Activated effector memory CD4-positive, alpha-beta T cell treated with Interleukin-2 at 50 U/mL for 16 hours (primary cell): ENCODE results near the gene AIFM3.
A peak's percentile ranks its signal among the peaks of the same experiment; 100 is the strongest.
"Not testable (repeated sequence)": the region's sequence is repeated elsewhere in the genome, so short reads cannot be mapped to it uniquely, and the experiment has no call there.

Source experiments
- DNase-seq: peaks from one replicate; pipeline ENCODE4 v3.0.0-alpha.2; 2020

AIFM3 gene

DNA sequence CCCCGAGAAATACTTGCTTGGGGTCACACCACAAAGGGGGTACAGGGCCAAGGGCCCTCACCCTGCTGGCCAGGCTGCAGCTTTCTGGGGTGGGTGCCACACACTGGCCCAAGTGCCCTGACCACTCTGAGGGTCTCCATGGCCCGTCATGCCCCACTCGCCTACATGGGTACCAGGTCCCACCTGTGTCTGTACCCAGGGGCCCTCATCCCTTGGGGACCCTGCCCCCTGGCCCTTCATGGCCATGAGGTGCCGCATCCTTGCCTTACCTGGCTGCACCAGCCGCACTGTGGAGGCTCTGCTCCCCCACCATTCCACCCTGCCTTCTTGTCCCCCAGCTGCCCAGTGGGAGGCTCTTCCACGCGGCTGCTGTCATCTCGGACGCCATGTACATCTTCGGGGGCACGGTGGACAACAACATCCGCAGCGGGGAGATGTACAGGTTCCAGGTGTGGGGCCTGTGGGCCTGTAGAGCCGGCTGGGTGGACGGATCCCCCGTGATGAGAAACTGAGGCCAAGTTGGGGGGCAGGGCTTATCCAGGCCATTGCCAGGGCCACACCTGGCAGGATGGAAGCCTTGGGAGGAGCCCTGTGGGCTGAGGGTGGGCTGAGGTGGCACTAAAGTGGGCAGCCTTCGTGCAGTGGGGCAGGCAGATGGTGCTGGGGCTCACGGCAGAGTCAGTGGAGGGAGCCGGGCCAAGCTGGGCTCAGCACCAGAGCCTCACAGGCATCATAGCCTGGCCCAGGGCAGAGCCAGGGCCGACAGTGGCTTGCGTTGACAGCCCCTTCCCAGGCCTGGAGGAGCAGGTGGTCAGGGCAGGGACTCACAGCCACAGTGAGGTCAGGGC is 25.6 kb downstream of the AIFM3 start:
- DNase-seq: no peak

DNA sequence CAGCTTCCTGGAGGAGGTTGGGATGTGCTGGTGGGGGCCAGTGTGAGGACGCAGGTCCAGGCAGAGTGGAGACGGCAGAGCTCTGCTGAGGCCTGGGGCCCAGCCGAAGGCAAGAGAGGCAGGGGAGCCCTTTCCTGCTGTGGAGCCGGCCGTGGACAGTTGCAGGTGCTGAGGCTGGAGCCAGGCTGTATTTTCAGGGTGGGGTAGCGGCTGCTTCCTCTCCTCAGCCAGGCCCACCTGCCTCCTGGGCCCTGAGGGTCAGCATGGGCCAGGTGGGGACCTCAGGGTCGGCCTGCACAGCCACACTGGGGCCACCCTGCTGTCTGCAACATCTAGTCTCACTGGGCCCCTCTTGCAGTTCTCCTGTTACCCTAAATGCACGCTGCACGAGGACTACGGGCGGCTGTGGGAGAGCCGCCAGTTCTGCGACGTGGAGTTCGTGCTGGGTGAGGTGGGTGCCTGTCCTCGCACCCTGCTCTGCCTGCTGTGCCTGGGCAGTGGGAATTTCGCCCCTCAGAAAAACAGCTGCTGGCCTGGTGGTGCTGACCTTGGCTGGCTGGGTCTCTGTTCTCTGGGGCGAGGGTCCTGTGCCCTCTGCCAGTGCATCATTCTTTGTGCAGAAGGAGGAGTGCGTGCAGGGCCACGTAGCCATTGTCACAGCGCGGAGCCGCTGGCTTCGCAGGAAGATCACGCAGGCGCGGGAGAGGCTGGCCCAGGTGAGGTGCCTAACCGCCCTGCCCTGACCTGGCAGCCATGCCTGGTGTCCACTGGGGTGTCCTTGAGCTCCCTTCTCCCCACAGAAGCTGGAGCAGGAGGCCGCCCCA is 26.5 kb downstream of the AIFM3 start:
- DNase-seq: no peak

DNA sequence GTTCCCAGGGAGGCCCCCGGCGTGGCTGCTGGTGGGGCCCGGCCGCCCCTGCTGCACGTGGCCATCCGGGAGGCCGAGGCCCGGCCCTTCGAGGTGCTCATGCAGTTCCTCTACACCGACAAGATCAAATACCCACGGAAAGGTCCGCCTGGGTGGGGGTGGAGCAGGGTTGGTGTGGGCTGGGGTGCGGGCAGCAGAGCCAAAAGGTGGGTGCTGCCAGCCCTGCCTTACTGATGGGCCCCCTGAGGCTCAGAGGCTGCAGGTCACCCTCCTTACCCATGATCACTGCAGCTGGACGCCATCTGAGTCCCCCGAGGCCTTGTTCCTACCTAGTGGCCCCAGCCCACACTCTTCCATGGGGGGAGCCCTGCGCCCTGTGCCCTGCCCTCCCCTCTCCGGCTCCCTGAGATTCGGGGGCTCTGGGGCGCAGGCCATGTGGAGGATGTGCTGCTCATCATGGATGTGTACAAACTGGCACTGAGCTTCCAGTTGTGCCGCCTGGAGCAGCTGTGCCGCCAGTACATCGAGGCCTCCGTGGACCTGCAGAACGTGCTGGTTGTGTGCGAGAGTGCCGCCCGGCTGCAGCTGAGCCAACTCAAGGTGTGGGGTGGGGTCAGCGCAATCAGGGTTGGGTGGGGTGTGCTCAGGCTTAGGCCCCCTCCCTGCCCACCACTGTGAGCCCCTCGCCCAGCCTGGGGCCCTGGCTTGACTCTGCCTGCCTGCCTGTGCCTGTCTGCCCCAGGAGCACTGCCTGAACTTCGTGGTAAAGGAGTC is 27.3 kb downstream of the AIFM3 start:
- no peak for DNase-seq

DNA sequence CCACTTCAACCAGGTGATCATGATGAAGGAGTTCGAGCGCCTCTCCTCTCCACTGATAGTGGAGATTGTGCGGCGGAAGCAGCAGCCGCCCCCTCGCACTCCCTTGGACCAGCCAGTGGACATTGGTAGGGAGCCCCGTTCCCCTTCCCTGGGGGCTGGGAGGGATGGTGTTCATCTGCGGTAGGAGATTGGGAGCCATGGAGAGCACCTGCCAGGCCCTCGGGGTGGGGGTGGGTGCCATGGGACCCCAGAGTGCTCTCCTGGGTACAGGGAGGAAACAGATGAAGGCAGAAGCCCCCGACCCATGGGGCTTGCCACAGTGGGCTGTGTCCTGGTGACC is 27.8 kb downstream of the AIFM3 start:
- DNase-seq: no peak

DNA sequence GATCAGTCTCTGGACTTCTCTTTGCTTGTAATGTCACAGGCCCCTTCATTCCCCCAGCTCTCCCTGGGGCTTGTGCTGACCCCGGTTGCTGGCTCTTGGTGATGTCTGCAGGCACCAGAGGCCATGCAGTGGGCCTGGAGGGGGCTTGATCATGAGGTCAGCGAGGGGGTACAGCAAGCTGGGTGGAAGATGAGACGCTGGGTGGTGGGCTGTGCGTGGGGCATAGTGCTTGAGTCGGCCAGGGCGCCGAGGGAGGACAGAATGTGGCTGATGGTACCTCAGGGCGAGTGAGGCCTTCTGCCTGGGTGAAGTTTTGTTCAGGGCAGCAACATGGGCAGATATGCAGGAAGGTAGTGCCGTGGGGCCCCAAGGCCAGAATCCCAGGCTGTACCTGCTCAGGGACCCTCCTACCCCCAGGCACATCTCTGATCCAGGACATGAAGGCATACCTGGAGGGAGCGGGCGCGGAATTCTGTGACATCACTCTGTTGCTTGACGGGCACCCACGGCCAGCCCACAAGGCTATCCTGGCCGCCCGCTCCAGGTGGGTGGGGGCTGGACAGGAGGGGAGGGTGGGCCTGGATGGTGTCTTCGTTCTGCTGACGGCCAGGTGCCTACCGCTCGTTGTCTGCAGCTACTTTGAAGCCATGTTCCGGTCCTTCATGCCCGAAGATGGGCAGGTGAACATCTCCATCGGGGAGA is 28.4 kb downstream of the AIFM3 start:
- no peak for DNase-seq

DNA sequence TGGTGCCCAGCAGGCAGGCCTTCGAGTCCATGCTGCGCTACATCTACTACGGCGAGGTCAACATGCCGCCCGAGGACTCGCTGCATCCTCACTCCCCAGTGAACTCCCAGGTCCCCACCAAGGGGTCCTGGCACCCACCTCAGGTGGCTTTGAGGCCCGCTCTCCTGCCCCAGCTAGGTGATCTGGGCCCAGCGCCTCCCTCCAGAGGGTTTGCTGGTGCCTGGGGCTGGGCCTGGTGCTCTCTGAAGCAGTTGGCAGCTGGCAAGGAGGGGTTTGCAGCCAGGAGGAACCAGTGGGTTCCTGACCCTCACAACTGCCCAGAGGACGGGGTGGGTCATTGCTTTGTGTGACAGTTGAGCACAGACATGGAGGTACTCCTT is 29.0 kb downstream of the AIFM3 start:
- DNase-seq: no peak

DNA sequence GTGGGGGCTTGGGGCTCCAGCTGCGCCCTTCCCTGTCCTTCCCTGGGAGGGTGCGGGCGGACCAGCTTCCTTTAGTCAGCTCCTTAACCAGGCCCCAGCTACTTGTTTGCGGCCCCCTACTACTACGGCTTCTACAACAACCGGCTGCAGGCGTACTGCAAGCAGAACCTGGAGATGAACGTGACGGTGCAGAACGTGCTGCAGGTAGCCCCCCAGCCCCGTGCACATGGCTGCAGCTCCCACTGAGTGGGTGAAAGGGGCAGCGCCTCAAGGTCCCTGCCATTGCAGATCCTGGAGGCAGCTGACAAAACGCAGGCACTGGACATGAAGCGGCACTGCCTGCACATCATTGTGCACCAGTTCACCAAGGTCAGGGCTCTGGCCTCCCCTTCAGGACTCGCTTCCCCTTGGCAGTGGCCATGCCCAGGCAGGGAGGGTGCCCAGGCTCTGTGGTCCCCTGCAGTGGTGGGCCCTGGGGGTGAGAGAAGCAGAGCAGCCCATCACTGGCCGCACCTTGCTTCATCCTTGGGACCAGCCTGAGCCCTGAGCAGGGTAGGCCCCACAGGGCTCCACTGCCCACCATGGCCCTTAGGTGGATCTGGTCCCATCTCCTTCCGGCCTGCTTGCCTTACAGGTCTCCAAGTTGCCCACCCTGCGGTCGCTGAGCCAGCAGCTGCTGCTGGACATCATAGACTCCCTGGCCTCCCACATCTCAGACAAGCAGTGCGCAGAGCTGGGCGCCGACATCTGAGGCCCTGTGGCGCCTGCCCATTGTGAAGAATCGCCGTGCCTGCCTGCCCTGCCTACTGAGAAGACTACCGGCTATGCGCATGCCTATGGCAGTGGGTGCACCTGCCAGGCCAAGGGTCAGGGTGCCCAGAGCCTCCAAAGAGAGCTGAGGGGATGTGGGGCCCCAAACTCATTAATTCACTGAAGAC is 29.8 kb downstream of the AIFM3 start:
- no peak for DNase-seq

DNA sequence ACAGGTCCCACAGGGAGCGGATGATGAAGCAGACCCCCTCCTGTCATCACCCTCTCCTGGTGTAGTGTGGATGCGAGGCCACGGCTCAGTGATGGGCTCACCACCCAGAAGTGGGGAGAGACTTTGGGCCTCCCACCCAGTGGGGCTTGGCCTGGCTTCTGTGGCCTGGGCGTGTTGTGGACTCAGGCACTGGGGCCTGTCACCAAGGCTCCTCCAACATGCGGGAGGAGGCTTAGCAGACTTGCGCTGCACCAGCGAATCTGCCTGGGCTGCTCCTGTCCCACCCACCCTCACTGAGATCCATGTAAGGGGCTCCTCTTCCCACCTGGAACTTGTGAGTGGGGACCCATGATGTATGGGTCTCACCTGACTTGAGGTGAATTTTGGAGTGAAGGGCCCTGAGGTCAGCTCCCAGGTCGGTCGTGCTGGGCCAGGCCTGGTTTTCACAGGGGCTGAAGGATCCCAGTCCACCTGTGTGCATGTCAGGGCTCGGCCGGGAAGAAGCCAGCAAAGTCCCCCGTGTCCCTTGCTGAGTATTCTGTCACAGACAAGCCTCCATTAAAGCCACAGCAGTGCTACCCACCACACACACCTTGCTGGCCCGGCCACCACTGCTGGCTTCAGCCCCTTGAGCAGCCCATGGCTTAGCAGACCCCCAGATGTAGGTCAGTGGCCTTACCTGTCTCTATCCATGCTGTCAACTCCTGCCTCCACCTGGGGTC is 30.6 kb downstream of the AIFM3 start:
- no peak for DNase-seq

DNA sequence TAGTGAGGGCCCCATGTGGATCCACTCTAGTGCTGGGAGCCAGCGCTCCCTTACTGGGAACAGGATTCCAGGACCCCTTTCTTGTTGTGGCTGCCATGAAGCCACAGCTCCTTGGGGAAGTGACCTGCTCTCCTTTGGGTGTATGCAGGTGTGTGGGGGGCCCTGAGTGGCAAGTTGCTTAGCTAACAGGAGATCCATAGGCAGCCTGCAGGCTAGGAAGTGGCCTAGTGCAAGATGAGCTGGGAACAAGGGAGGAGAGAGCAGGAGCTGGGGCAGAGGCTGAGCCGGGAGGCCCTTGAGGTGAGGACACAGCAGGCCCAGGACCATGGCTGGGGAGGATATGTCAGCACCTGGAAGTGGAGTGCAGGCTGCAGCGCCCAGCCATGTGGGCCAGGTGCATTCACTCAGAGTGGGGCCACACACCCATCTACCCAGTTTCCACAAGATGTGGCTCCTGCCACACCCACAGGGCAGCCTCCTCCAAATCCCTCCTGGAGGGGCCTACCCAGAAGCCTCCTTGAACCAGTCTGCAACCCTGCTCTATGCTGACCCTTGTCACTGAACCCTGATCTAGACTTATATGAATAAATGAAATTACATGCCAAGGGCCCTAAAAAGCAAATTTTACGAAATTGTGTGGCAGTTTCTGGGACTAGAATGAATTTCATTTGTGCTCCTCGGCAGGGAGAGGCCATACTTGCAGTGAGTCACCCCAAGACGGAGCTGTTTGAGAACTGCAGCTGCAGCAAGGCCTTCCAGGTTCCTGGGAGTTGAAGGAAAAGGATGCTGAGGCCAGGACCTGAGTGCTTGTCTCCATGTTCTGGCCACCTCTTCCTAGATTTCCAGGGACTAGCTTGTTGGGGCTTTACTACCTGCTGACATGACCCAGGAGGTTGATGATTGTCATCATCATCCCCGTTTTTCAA is 31.6 kb downstream of the AIFM3 start:
- DNase-seq: no peak

DNA sequence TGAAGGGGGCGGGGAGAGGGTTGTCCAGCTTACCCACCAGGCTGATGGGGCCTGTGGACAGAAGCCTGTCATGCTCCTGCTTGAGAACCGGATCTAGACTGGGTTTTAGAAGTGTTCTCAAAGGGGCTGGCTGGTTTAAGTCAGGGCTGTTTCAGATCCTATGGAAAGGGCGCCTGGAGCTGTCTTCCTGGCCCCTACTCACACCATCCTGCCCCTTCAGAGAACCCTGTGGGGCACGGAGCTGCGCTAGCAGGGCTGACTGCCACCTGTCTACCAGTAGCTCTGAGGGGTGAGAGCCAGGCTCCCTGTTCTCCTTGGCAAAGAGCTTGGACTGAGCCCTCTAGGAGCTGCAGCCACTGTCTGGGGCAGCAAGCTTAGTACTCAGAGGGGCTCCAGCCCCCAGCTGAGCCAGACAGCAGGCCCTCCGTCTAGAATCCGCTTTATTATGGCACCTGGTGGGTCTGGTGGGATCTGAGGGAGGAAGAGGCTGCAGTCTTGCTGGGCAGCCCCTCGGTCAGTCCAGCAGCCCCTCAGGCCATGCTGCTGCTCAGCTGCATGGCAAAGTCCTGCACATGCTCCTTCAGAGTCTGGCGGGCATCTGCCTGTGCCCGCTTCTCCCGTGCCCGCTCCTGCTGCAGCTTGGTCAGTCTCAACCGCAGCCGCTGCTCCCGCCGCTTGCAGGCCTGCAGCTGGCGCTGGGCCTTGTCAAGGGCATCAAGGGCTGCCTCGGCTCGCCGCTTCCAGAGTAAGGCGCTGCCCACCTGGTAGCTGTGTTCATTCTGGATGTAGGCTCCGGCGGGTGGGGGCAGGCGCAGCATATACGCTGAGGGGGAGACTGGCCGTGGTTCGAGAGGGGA is 32.5 kb downstream of the AIFM3 start:
- DNase-seq: no peak

DNA sequence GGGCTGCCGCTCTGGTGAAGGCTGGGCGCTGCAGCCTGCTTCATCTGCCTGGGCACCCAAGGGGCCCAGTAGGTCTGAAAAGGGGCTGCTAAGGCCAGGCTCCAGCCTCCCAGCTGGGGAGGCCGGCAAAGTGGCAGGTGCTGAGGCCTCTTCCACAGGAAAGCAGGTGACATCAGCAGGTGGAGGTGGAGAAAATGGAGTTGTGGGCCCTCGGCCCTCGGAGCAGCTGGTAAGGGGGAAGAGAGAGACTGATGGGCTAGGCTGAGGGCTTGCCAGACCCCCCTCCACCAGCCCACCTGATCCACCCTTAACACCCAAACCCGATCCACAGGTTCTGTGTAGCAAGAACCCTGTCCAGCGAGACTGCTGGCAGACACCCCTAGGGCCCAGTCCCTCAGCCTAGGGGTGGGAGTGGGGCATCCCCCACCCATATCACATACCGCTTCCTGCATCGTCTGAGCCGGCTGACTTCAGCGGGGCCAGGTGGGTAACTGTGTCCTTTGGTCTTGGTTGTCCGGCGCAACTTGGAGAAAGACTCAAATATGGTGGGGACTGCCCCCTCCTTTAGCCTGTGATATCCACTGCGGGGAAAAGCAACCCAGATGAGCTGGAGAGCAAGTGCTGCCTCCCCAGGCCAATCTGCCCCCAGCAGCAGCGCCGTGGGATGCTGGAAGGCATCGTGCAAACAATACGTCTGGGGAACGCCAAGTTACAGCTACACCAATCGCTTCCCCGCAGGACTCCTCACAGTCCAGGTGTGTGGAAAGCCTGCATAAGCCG is 33.3 kb downstream of the AIFM3 start:
- DNase-seq: no peak

DNA sequence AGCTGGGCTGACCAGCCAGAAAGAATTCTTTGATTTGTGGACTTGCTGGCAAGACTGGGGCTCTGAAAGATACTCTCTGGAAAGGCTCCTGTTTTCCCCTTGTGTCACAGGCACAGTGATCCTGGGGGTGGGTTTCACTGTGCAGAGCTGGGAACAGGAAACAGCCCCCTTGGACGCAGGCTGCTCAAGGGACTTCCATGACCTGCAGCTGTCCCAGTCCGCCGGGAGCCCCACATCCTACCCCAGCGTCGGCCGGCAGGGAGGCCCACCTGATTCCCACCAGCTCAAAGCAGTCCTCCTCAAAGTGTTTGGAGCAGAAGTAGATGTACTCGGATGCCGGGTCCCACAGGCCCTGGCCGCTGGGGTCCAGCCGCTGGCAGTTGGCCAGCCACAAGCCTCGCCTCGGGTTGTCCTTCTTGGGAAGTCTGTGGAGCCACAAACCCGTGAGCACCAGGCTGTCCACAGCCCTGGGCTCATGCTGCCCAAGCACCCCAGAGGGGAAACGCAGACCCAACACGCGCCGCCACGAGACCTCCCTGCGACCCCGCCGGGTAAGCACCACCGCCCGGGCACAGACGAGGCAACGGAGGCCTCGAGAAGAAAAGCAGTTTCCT is 34.0 kb downstream of the AIFM3 start:
- no peak for DNase-seq

DNA sequence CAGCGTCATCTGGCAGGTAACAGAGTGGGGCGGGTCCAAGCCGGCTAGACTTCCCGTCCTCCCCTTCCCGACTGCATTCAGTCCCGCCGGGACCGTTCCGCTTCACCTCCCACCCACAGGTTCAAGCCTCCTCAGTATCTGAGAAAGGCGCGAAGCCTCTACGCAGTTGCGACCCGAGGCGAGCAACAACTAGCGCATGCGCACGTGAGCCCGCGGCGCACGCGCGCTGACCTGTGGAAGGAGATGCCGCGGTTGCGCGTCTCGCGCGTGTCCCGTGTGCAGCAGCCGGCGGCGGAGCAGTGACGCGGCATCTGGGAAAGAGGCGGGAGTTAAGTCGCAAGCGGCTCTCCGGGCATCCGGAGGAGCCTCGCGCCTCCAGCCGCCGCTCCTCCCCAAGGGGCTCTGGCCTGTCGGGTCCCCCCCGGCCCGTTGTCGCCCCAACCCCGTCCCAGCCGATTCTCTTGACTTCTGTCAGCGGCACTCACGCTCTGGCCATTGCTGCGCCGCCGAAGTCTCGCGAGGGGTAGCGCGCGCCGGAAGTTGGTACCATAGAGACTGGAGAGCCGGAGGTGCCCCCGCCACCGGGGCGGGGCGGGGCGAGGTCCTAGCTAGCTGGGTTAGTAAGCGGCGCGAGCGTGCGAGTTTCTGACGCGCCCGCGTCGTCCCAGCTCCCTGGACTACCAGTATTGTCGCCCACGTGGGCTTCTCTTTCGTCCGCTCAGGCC is 34.7 kb downstream of the AIFM3 start, which contains the start of gene THAP7:
TSS of gene THAP7 (minus strand) at position 518 of the 725 bp plus-strand sequence. CDS start at position 311, 207 bp downstream.
- DNase-seq: peak; percentile 95

DNA sequence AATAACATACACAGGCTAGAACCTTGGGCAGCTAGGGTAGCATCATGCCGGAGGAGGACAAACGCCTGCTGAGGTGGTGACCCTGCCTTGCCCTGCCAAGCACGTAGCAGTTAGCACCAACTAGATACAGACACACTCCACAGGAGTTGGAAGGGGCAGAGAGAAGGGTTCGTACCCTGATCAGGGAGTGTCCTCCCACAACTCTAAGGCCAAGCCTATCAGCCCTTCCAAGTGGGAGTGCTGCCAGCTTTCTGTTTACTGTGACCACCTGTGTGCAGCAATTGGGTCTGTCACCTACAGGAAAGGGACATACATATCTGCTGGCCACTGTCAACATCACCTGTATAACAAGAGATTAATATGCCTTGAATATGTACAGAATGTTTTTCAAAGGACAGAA is 36.7 kb downstream of the AIFM3 start:
- no peak for DNase-seq

DNA sequence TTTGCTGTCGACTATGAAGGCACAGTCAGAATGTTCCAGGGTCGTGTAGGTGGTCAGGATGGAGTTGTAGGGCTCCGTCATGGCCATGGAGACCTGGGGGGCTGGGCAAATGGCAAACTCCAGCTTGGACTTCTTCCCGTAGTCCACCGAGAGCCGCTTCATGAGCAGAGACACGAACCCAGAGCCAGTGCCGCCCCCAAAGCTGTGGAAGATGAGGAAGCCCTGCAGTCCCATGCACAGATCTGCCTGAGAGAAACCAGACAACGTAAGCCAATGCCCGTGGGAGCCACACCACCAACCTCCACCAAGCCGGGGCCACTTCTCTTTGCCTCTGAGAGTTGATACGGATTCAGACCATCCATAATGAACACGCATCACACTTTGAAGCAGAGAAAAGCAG is 42.2 kb downstream of the AIFM3 start:
- DNase-seq: not testable (repeated sequence)

DNA sequence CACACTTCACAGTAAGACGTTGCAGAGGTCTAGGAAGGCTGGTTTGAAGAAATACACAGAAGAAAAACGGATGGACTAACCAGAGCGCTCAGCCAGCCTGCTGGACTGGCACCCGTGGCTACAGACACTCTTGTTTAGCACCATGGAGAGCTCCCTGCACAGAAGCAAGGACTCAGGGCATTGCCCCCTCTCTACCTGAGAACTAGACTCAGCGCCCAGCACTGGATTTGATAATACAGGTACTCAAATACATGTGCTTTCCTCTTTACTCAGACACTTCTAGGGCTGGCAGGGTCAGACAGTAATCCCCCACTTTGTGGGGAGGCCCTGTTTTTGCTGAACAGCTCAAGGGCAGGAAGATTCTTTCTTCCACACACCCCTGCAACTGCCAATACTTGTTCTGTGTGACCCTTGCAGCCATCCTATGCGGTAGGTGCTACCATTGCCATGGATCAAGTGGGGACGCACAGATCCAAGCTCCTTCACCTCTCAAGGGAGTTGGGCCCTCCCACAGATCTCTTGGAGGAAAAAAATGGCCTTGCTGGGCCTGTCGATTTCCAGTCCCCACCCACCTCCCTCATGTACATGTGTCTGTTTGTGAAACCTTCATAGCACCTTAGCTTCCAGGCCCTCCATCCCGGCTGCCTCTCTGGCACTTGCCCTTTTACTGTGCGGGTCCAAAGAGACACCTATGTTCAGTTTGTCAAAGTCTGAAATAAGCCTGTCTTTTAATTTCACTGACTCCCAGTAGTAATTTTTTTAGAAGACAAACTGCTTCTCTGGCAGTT is 42.8 kb downstream of the AIFM3 start:
- DNase-seq: no peak
